Measurements from ENCODE around the gene METTL1.
"Not testable (repeated sequence)": the region's sequence is repeated elsewhere in the genome, so short reads cannot be mapped to it uniquely, and the experiment has no call there.

METTL1 gene

DNA sequence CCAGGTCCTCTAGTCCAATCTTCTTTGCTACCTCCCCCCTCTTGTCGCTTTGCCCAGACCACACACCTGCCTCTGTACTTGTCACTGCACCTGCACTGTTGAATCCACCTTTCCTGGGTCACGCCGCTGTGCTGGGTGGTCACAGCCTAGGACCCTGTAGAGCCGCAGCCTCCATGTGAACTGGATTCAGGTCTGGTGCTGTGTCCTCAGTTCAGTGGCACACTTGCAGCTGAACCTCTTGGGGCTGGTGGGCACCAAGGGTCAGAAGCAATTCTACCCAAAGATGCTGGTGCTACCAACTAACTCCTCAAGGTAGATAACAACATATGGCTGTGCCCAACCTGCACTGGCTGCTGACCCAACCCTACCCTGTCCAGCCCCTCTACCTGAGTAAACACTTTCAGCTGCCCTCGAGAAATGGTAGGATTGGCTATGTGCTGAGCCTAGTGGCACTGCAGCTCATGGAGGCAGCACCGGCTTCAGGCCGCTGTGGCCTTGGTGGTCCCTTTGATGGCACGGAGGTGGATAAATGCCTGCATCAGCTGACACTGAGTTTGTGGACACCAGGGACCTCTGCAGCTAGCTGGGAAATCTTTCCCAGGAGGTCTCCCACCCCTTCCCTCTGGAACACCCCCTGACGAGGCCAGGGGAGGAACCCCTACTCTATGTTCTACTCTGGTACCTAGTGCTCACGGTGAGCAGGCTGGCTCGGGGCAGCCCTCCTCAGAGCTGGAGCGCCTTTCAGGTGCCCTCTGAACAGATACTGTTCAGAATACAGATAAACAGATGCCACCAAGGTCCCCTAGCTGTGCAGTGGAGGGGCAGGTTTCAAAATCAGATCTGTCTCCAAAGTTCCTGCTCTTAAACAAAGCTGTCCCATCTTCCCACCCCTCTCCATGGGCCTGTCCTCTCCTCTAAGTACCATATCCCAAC is 47.6 kb downstream of the METTL1 start:
- DNase-seq (ENCODE audit: low spot score) = no peak

GRCh38 chr12:57723630-57723962 is 48.3 kb downstream of the METTL1 start:
- DNase-seq (ENCODE audit: low spot score) = no peak

DNA sequence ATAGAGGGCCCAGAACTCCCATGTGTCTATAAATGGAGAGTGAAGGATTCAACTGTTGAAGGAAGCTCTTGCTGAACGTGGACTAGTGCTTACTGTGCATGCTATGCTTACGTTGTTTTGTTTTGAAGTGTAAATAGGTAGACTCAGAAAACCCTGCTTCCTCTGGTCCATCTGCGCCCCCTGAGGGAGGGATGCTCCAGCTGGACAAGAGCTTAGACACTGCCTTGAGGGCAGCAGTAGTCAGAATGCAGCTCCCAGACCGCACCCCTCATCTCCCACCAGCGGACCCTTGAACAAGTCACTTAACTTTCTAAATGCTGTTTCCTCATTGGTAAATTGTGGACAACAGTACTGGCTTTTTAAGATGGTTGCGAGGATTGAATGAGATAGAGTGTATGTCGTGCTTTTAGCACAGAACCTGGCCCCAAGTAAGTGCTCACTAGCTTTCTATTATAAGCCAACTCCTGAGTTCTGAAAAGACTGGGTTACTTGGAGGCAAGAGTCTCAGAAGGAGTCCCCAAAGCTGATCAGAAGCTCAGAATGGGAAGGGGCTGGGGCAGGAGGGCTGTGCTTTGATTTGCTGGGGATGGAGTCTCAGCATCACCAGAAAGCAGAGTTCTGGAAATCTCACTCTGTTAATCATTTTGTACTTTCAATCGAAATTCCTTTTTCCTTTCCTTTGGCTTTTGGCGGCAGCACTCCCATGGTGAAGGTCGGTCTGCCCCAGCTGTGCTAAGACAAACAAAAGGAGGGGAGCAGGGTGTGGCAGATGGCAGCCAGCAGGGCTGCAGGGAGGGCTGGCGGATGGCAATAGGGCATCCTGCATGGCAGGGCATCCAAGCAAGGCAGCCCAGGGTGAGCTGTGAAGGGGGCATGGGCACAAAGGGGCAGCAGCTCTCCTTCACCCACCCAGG is 48.9 kb downstream of the METTL1 start:
- no peak for DNase-seq (ENCODE audit: low spot score)

GRCh38 chr12:57721846-57722608 is 49.9 kb downstream of the METTL1 start:
- not testable (repeated sequence) for DNase-seq (ENCODE audit: low spot score)

- DNase-seq (ENCODE audit: low spot score) = no peak
These were observed 51.0 kb downstream of the METTL1 start for GRCh38 chr12:57720606-57721595.

DNA sequence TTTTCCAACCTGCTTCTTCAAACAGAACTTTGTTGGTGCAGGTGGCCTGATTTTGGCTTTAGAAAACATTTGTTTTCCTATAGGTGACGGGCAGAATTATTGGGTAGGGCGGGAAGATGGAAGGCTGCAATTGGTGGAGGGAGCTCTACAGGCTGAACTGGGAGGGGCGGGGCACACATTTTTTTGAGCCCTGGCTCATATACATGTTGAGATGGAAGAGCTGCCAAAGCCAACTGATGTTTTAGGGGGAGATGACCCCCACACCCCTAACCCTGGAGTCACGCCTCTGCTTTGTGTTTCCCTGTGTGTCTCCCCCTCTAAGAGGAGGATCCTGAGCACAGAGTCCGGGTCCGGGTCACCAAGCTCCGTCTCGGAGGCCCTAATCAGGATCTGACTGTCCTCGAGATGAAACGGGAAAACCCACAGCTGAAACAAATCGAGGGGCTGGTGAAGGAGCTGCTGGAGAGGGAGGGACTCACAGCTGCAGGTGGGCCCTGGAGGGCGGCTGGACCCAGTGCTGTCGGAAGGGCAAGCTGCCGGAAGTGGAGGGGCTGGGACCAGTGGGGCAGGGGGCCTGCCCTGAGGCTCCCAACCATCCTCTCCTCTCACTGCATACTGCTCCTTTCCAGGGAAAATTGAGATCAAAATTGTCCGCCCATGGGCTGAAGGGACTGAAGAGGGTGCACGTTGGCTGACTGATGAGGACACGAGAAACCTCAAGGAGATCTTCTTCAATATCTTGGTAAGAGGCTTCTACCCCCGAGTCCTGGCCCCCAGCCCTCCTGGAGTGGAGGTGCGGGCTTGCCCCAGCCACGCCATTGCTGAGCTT is 51.9 kb downstream of the METTL1 start:
- no peak for DNase-seq (ENCODE audit: low spot score)

DNA sequence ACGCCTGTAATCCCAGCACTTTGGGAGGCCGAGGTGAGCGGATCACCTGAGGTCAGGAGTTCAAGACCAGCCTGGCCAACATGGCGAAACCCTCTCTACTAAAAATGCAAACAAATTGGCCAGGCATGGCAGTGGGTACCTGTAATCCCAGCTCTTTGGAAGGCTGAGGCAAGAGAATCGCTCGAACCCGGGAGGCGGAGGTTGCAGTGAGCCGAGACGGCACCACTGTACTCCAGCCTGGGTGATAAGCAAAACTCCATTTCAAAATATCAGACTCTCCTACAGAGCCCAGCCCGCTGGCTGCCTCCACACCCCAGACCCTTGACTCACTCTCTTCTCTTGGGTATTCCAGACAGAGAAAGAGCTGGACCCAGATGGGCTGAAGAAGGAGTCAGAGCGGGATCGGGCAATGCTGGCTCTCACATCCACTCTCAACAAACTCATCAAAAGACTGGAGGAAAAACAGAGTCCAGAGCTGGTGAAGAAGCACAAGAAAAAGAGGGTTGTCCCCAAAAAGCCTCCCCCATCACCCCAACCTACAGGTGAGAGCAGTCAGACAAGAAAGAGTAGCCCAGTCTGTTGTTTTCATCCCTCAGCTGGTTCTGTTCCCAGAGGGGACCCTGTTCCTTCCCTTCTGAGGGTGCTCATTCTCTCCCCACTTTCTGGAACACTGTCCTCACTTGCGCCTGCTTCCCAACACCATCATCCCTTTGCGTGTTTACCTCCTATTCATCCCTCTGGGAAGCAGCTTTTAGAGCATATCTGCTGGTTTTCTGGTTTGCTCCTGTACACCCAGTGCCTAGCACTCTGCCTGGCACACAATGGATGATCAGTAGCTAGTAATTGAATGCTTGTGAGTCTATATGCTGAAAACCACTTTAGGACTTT is 53.0 kb downstream of the METTL1 start:
- DNase-seq (ENCODE audit: low spot score) = no peak

All from activated CD4-positive, alpha-beta T cell treated with anti-CD3 and anti-CD28 coated beads, Interleukin-2, Interleukin-4, amounts not matched to agents 100 ng/mL and 50 ng/mL, durations not matched to agents 16 hours and 8 hours (primary cell).